Heart right ventricle (tissue), 16 donors: Measurements from ENCODE around the gene FHIT. TPM values are rescaled to one million over a fixed set of nuclear protein-coding genes. Genes with fewer than 3 reads are reported as not detected.

Experiments used
- ATAC-seq, 8 donors: fragments of 200-7000 bp; cut with Tn5 transposase; one replicate each; pipeline ENCODE4 v1.9.1; 2020; ENCODE audit warnings: mild to moderate bottlenecking in 8 of 8, moderate library complexity in 8 of 8, moderate number of reproducible peaks in 1 of 8
- DNase-seq, 2 donors: peaks; one replicate each; pipeline ENCODE4 v3.0.0-alpha.2; 2020
- H3K27ac ChIP-seq, 10 donors: fragments of 200-600 bp; sonication (generic) in 2 of 10; one replicate each; pipeline versions ENCODE4 v1.5.0 to v1.8.0; 2020 to 2022; ENCODE audit warnings: mild to moderate bottlenecking in 3 of 10
- H3K27me3 ChIP-seq, 7 donors: fragments of 200-600 bp; one replicate each; pipeline ENCODE4 v1.8.0; 2021 to 2022; ENCODE audit warnings: mild to moderate bottlenecking in 2 of 7
- H3K36me3 ChIP-seq, 9 donors: fragments of 200-600 bp; sonication (generic) in 1 of 9; one replicate each; pipeline versions ENCODE4 v1.5.0 to v1.8.0; 2020 to 2022; ENCODE audit warnings: mild to moderate bottlenecking in 2 of 9
- H3K4me1 ChIP-seq, 9 donors: fragments of 200-600 bp; sonication (generic) in 1 of 9; one replicate each; pipeline versions ENCODE4 v1.5.0 to v1.8.0; 2020 to 2022; ENCODE audit warnings: mild to moderate bottlenecking in 4 of 9
- H3K4me3 ChIP-seq, 10 donors: fragments of 200-600 bp; sonication (generic) in 2 of 10; one replicate each; pipeline versions ENCODE4 v1.5.0 to v1.8.0; 2020 to 2022; ENCODE audit warnings: mild to moderate bottlenecking in 7 of 10, moderate library complexity in 2 of 10
- H3K9me3 ChIP-seq, 11 donors: fragments of 200-600 bp in 10 of 11; sonication (generic) in 2 of 11; one replicate each; pipeline versions ENCODE4 v1.5.0 to v1.8.0; 2013 to 2022; ENCODE audit warnings: mild to moderate bottlenecking in 2 of 11, control low read depth in 1 of 11, moderate library complexity in 1 of 11
- CTCF ChIP-seq, 9 donors: fragments of 200-600 bp; sonication (generic) in 2 of 9; IDR thresholded peaks; one replicate each; pipeline versions ENCODE4 v1.5.0 to v1.8.0; 2021 to 2022; ENCODE audit warnings: antibody characterized with exemption in 9 of 9, mild to moderate bottlenecking in 5 of 9, moderate library complexity in 1 of 9
- WGBS, 2 donors: extraction: QIAGEN DNeasy Blood & Tissue Kit; methylation state at CpG; one replicate each; pipeline ENCODE4 v1.1.7; 2013; ENCODE audit warnings: inconsistent platforms in 1 of 2; 5-methylcytosine and 5-hydroxymethylcytosine counted together
- intact Hi-C, 10 donors: fragments of 100-400 bp; cut with DNase I; formaldehyde crosslinking; loops; one replicate each; pipeline versions ENCODE4 v1.11.1 to v1.14.2; 2022
- polyA plus RNA-seq, 2 donors: library from polyadenylated mRNA; stranded (reverse); fragments of 200-250 nt; gene quantifications; one replicate each; pipeline ENCODE4 v1.2.3, GENCODE V29; 2013
- total RNA-seq, 10 donors: library from RNA; stranded (reverse); fragmentation: NEBNext Ultra II Directional in 3 of 10; extraction: Animal tissue kit (Norgen Biotek cat#: 25700) in 3 of 10; gene quantifications; one replicate each; pipeline versions ENCODE4 v1.2.1 to v1.2.4, GENCODE V29; 2021 to 2023
- donor health status: Arrhythmogenic right ventricular cardiomyopathy.
- donor health status: ischemic (EF 13 %, LVEDD 7.1; RV severe dilation, severe dysfunction).
- donor health status: healthy with polysubstance abuse.
- donor health status: DM: no; HTN: yes; CAD: no.
- donor health status: DM: no; HTN: no; CAD: no.
- donor health status: ischemic (EF 25% LVEDD 6.9; RV normal size, moderate dysfunction).
- donor health status: ischemic (EF 25% LVEDD 5.7; RV mildly dilated, moderate dysfunction).
- donor health status: healthy.
- donor health status: DM: yes; HTN: yes; CAD: no.
- donor health status: Ischemic cardiomyopathy.
- donor health status: ischemic (EF 35%, LVEDD 5.7; RV mildly dilated, moderate dysfunction).
- donor health status: nonischemic (EF 11% LVEDD 7.7; RV severe dilation, severe dysfunction).
- donor health status: DM: yes; HTN: yes; CAD: no.
- donor health status: PGD.
- donor health status: ischemic (EF 29% LVEDD 5.4; RV normal size, mild dysfunction).
- donor health status: nonischemic (EF 23%, LVEDD 6.1; RV moderate dilation, normal function).

FHIT gene
- total and polyA plus RNA-seq, 12 donors, result 4.7 to 25.5 (median 18.3) TPM

- TF ChIP-seq CTCF (IDR thresholded peaks at IDR 0.05), result no peak
- WGBS, 2 donors, result 72 to 86% methylated on average over 4 of the region's 4 CpGs
Measured at GRCh38 chr3:60153221-60153999, 1097.8 kb downstream of the FHIT start.

GRCh38 chr3:60149501-60149900, 1101.8 kb downstream of the FHIT start:
- DNase-seq, result no peak
- Histone ChIP-seq H3K27ac (no peak overlapping the region), H3K27me3 (no peaks in the 10 kb centered on the region), H3K9me3 (no peaks in the 10 kb centered on the region), H3K4me1 (no peaks in the 10 kb centered on the region), H3K36me3 (no peaks in the 10 kb centered on the region), H3K4me3 (no peak overlapping the region)
- TF ChIP-seq CTCF (IDR thresholded peaks at IDR 0.05), result no peak
- ATAC-seq, result no peak
- intact Hi-C loops, result no loop called here
- WGBS, 2 donors, result 91 to 95% methylated on average over 3 of the region's 3 CpGs

More at GRCh38 chr3:60153221-60153999, 1097.8 kb downstream of the FHIT start:
- DNase-seq (no peak), ATAC-seq (no peak)
- Histone ChIP-seq H3K27ac (no peak overlapping the region), H3K36me3 (no peaks in the 10 kb centered on the region), H3K9me3 (no peaks in the 10 kb centered on the region), H3K27me3 (no peaks in the 10 kb centered on the region), H3K4me3 (no peak overlapping the region), H3K4me1 (peaks cover 0 to 4% (median 0%) of the 10 kb centered on the region in 9 donors)
- intact Hi-C loops, result no loop called here

- DNase-seq (no peak), ATAC-seq (no peak)
- Histone ChIP-seq H3K9me3 (no peaks in the 10 kb centered on the region), H3K36me3 (no peaks in the 10 kb centered on the region), H3K4me1 (no peaks in the 10 kb centered on the region), H3K4me3 (no peak overlapping the region), H3K27me3 (no peaks in the 10 kb centered on the region), H3K27ac (no peak overlapping the region)
- no peak for TF ChIP-seq CTCF (IDR thresholded peaks at IDR 0.05)
- intact Hi-C loops, result no loop called here
- 67 to 78% methylated on average over 15 of the region's 15 CpGs for WGBS, 2 donors
Measured at GRCh38 chr3:60147249-60147950, 1103.9 kb downstream of the FHIT start.

GRCh38 chr3:60146121-60146520, 1105.1 kb downstream of the FHIT start:
- intact Hi-C loops, result no loop called here
- ATAC-seq (no peak), DNase-seq (no peak)
- no peak for TF ChIP-seq CTCF (IDR thresholded peaks at IDR 0.05)
- no peaks in the 10 kb centered on the region for H3K36me3 ChIP-seq
- H3K27me3 ChIP-seq, result no peaks in the 10 kb centered on the region
- WGBS, 2 donors, result 0 to 40% methylated on average over 1 of the region's 1 CpG
- no peak overlapping the region for H3K27ac ChIP-seq
- no peak overlapping the region for H3K4me3 ChIP-seq
- H3K9me3 ChIP-seq, result no peaks in the 10 kb centered on the region
- peaks cover 0 to 7% (median 0%) of the 10 kb centered on the region in 9 donors for H3K4me1 ChIP-seq
